H1 (cell line): Measurements from ENCODE around the gene ZC3H14. TPM values are rescaled to one million over a fixed set of nuclear protein-coding genes. Genes with fewer than 3 reads are reported as not detected.
A peak's percentile ranks its signal among the peaks of the same experiment; 100 is the strongest.

ENCODE experiments used
- BCL11A ChIP-seq, 2 experiments: IDR thresholded peaks; one replicate each; pipeline ENCODE4 v1.6.1; 2011; ENCODE audit warnings: low read depth in 2 of 2, low read length in 2 of 2, mild to moderate bottlenecking in 2 of 2
- CEBPB ChIP-seq: IDR thresholded peaks from 2 replicates; pipeline ENCODE4 v1.6.1; 2012; ENCODE audit warnings: low read depth, low read length
- CHD2 ChIP-seq: IDR thresholded peaks from 2 replicates; pipeline ENCODE4 v1.6.1; 2012; ENCODE audit warnings: low read length, improper control_type of control experiment
- CREB1 ChIP-seq: IDR thresholded peaks from 2 replicates; pipeline ENCODE4 v1.6.1; 2012; ENCODE audit warnings: inconsistent platforms
- CTBP2 ChIP-seq: IDR thresholded peaks from 2 replicates; pipeline ENCODE4 v1.7.0; 2011; ENCODE audit warnings: borderline replicate concordance, mild to moderate bottlenecking, moderate library complexity, mixed read lengths, low read length; ENCODE audit not compliant: insufficient read depth, insufficient read length
- FOSL1 ChIP-seq: IDR thresholded peaks from 2 replicates; pipeline ENCODE4 v1.6.1; 2011; ENCODE audit warnings: mild to moderate bottlenecking, low read depth, low read length, moderate library complexity; ENCODE audit not compliant: insufficient read depth
- KDM4A ChIP-seq: IDR thresholded peaks from one replicate; pipeline ENCODE4 v1.7.1; 2012; ENCODE audit warnings: low read depth, mild to moderate bottlenecking, moderate library complexity, low read length, inconsistent platforms; ENCODE audit not compliant: severe bottlenecking
- NRF1 ChIP-seq: IDR thresholded peaks from 2 replicates; pipeline ENCODE4 v1.6.1; 2011; ENCODE audit warnings: mild to moderate bottlenecking, low read depth, low read length, improper control_type of control experiment
- PHF8 ChIP-seq: fragments of 200-600 bp; sonication (generic); conservative IDR thresholded peaks from 2 replicates; pipeline ENCODE4 v1.7.1; 2012; ENCODE audit warnings: low read depth, mild to moderate bottlenecking, inconsistent platforms, low read length, moderate library complexity
- POLR2AphosphoS5 ChIP-seq: IDR thresholded peaks from 2 replicates; pipeline ENCODE4 v1.6.1; 2011; ENCODE audit warnings: low read depth, low read length
- RAD21 ChIP-seq, 2 experiments: IDR thresholded peaks in 1 of 2; conservative IDR thresholded peaks in 1 of 2; 2 replicates each; pipeline ENCODE4 v1.6.1; 2011; ENCODE audit warnings: low read depth in 2 of 2, low read length in 2 of 2, improper control_type of control experiment in 1 of 2, inconsistent platforms in 1 of 2, mild to moderate bottlenecking in 1 of 2, moderate library complexity in 1 of 2
- SAP30 ChIP-seq: fragments of 300-600 bp; sonication (generic); IDR thresholded peaks from 2 replicates; pipeline ENCODE4 v1.7.1; 2012; ENCODE audit warnings: low read length, moderate library complexity, mild to moderate bottlenecking, inconsistent platforms; ENCODE audit not compliant: insufficient read depth, insufficient replicate concordance
- SIN3A ChIP-seq, 2 experiments: IDR thresholded peaks in 1 of 2; conservative IDR thresholded peaks in 1 of 2; 2 replicates each; pipeline ENCODE4 v1.6.1; 2011 to 2012; ENCODE audit warnings: low read length in 2 of 2, improper control_type of control experiment in 1 of 2, low read depth in 1 of 2, mild to moderate bottlenecking in 1 of 2
- SP1 ChIP-seq: IDR thresholded peaks from 2 replicates; pipeline ENCODE4 v1.6.1; 2011; ENCODE audit warnings: low read depth, low read length
- ZNF274 ChIP-seq: IDR thresholded peaks from 2 replicates; pipeline ENCODE4 v1.7.0; 2012; ENCODE audit warnings: low read length, borderline replicate concordance; ENCODE audit errors: extremely low read depth
- polyA plus RNA-seq, 7 experiments: library from polyadenylated mRNA; depleted of rRNA in 3 of 7; stranded (reverse) in 5 of 7; unstranded in 2 of 7; fragments of >200 nt in 5 of 7; fragments of 200-250 nt in 2 of 7; gene quantifications; 1 replicate in 5 of 7; 2 replicates in 1 of 7; 4 replicates in 1 of 7; pipeline versions ENCODE4 v1.2.1 to v1.2.3, GENCODE V29; 2011 to 2013; ENCODE audit warnings: missing spikeins in 2 of 7, mixed read lengths in 2 of 7
- total RNA-seq: library from RNA; stranded (reverse); fragmentation: NEBNext Ultra II Directional; extraction: Animal tissue kit (Norgen Biotek cat#: 25700); gene quantifications from 2 replicates; pipeline ENCODE4 v1.2.1, GENCODE V29; 2021
- TF ChIP-seq, protein P1 (sequence below): IDR thresholded peaks from 2 replicates; pipeline ENCODE4 v1.6.1; 2011; ENCODE audit warnings: low read length, improper control_type of control experiment
- TF ChIP-seq, protein P2 (sequence below): IDR thresholded peaks from 2 replicates; pipeline ENCODE4 v1.6.1; 2012; ENCODE audit warnings: inconsistent platforms
- TF ChIP-seq, protein P3 (sequence below): IDR thresholded peaks from 2 replicates; pipeline ENCODE4 v1.6.1; 2012; ENCODE audit warnings: inconsistent platforms
- TF ChIP-seq, protein P4 (sequence below): IDR thresholded peaks from 2 replicates; pipeline ENCODE4 v1.6.1; 2012; ENCODE audit warnings: low read length, inconsistent platforms

ZC3H14 gene
- total and polyA plus RNA-seq, 2 of the 8 experiments (the other 6 are each of a cell fraction or from before 2014, with no cell fraction given), result 86.0 to 99.1 TPM

DNA sequence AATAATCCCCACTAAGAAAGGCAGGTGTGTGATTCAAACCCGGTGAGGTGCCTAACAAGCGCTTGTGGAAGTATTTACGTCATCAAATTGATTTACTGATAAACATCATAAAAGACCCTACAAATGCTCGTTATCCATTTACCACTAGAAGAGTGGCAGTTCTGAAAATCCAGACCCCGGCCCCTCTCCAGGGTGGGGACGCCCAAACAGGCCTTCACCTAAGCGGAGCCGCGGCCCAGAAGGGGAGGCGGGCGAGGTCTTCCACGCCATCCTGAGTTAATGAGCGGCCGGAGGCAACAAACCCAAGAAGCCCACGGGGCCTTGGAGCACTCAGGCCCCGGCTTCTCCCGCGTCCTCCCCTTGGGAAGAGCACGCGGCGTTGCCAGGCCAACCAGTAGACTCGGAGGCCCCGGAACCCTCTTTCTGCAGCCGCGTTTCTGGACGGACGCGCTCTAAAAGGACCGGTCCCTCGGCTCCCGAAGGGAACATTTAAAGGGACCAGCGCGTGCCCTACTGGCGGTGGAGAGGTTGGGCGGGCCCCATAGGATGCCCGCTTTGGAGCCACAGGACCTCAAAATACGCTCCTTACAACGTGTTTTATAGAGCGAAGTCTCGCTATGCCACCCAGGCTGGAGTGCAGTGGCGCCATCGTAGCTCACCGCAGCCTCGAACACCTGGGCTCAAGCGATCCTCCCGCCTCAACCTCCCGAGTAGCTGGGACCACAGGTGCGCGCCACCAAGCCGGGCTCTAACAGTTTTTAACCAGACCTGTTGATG, 11.6 kb upstream of the ZC3H14 start (continued):
- TF ChIP-seq, protein P1, sequence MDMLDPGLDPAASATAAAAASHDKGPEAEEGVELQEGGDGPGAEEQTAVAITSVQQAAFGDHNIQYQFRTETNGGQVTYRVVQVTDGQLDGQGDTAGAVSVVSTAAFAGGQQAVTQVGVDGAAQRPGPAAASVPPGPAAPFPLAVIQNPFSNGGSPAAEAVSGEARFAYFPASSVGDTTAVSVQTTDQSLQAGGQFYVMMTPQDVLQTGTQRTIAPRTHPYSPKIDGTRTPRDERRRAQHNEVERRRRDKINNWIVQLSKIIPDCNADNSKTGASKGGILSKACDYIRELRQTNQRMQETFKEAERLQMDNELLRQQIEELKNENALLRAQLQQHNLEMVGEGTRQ, result peak; percentile 12; the same call in 1 of the 2 replicates
- TF ChIP-seq ZNF274 (no peak), PHF8 (peak; percentile 79), BCL11A (IDR thresholded peaks at IDR 0.05; ENCODE audit: low read depth in 2 of 2, low read length in 2 of 2) (no peak), FOSL1 (0 out of 2 replicates have a peak, but pooled peaks have one; percentile 32), SIN3A (conservative IDR thresholded peaks at IDR 0.05 in 1 of 2, IDR thresholded peaks at IDR 0.05 in 1 of 2; ENCODE audit: low read depth in 1 of 2, low read length in 2 of 2) (peak; percentile 87 to 97; a peak in 3 of 4 replicates), KDM4A (peak; percentile 88), CREB1 (no peak), CHD2 (peak; percentile 71), POLR2AphosphoS5 (0 out of 2 replicates have a peak, but pooled peaks have one; percentile 11), SAP30 (no peak), CEBPB (no peak), CTBP2 (no peak), SP1 (peak; percentile 83), RAD21 (IDR thresholded peaks at IDR 0.05 in 1 of 2, conservative IDR thresholded peaks at IDR 0.05 in 1 of 2; ENCODE audit: low read depth in 2 of 2, low read length in 2 of 2) (peak; percentile 55 to 58), NRF1 (no peak)
- TF ChIP-seq, protein P2, sequence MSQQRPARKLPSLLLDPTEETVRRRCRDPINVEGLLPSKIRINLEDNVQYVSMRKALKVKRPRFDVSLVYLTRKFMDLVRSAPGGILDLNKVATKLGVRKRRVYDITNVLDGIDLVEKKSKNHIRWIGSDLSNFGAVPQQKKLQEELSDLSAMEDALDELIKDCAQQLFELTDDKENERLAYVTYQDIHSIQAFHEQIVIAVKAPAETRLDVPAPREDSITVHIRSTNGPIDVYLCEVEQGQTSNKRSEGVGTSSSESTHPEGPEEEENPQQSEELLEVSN, result peak; percentile 94
- TF ChIP-seq, protein P3, sequence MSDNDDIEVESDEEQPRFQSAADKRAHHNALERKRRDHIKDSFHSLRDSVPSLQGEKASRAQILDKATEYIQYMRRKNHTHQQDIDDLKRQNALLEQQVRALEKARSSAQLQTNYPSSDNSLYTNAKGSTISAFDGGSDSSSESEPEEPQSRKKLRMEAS, result peak; percentile 95
- TF ChIP-seq, protein P4, sequence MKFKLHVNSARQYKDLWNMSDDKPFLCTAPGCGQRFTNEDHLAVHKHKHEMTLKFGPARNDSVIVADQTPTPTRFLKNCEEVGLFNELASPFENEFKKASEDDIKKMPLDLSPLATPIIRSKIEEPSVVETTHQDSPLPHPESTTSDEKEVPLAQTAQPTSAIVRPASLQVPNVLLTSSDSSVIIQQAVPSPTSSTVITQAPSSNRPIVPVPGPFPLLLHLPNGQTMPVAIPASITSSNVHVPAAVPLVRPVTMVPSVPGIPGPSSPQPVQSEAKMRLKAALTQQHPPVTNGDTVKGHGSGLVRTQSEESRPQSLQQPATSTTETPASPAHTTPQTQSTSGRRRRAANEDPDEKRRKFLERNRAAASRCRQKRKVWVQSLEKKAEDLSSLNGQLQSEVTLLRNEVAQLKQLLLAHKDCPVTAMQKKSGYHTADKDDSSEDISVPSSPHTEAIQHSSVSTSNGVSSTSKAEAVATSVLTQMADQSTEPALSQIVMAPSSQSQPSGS, result no peak
